IPS-20b (cell line): ENCODE results near the gene DEXI.
A peak's percentile ranks its signal among the peaks of the same experiment; 100 is the strongest.
"Not testable (repeated sequence)": the region's sequence is repeated elsewhere in the genome, so short reads cannot be mapped to it uniquely, and the experiment has no call there.

Experiments
- H3K27ac ChIP-seq: one replicate; pipeline ENCODE4 v1.5.1; 2013; ENCODE audit warnings: low read length
- H3K27me3 ChIP-seq: 2 replicates; pipeline ENCODE4 v1.6.1; 2013; ENCODE audit warnings: mild to moderate bottlenecking, low read length, inconsistent platforms; ENCODE audit not compliant: insufficient read depth
- H3K36me3 ChIP-seq: 2 replicates; pipeline ENCODE4 v1.6.1; 2013; ENCODE audit warnings: low read depth, mild to moderate bottlenecking, inconsistent platforms, low read length, moderate library complexity; ENCODE audit not compliant: insufficient read depth
- H3K4me1 ChIP-seq: 2 replicates; pipeline ENCODE4 v1.6.1; 2013; ENCODE audit warnings: mild to moderate bottlenecking, control low read depth, inconsistent platforms, low read length, moderate library complexity; ENCODE audit not compliant: insufficient read depth
- H3K4me3 ChIP-seq: 2 replicates; pipeline ENCODE4 v1.5.1; 2013; ENCODE audit warnings: mild to moderate bottlenecking, low read length, inconsistent platforms
- H3K9ac ChIP-seq: 2 replicates; pipeline ENCODE4 v1.6.1; 2013; ENCODE audit warnings: low read depth, mild to moderate bottlenecking, inconsistent platforms, low read length, moderate library complexity
- H3K9me3 ChIP-seq: 2 replicates; pipeline ENCODE4 v1.6.1; 2013; ENCODE audit warnings: mild to moderate bottlenecking, low read depth, low read length, inconsistent platforms; ENCODE audit not compliant: insufficient read depth

The DEXI gene

GRCh38 chr16:10949424-10949970 is 7.2 kb upstream of the DEXI start:
- Histone ChIP-seq H3K27ac (no peak overlapping the region), H3K9ac (no peak overlapping the region), H3K9me3 (no peaks in the 10 kb centered on the region), H3K4me1 (peaks cover 43% of the 10 kb centered on the region), H3K4me3 (peak overlapping the region; percentile 33; the same call in 1 of the 2 replicates), H3K27me3 (no peaks in the 10 kb centered on the region), H3K36me3 (no peaks in the 10 kb centered on the region)

GRCh38 chr16:10947211-10947787 is 5.0 kb upstream of the DEXI start:
- peaks cover 9% of the 10 kb centered on the region for H3K27me3 ChIP-seq
- H3K36me3 ChIP-seq = no peaks in the 10 kb centered on the region
- no peak overlapping the region for H3K9ac ChIP-seq
- H3K4me1 ChIP-seq = peaks cover 48% of the 10 kb centered on the region
- H3K9me3 ChIP-seq = no peaks in the 10 kb centered on the region
- H3K27ac ChIP-seq = no peak overlapping the region
- peak overlapping the region; percentile 41; the same call in 1 of the 2 replicates for H3K4me3 ChIP-seq

GRCh38 chr16:10946308-10946707 is 4.0 kb upstream of the DEXI start:
- Histone ChIP-seq H3K27ac (no peak overlapping the region), H3K9ac (no peak overlapping the region), H3K27me3 (peaks cover 12% of the 10 kb centered on the region), H3K4me1 (peaks cover 44% of the 10 kb centered on the region), H3K9me3 (no peaks in the 10 kb centered on the region), H3K36me3 (no peaks in the 10 kb centered on the region), H3K4me3 (0 out of 2 replicates have a peak overlapping the region, but pooled peaks have one; percentile 41)

GRCh38 chr16:10945065-10945787 is 3.0 kb upstream of the DEXI start:
- H3K27ac ChIP-seq = no peak overlapping the region

DNA sequence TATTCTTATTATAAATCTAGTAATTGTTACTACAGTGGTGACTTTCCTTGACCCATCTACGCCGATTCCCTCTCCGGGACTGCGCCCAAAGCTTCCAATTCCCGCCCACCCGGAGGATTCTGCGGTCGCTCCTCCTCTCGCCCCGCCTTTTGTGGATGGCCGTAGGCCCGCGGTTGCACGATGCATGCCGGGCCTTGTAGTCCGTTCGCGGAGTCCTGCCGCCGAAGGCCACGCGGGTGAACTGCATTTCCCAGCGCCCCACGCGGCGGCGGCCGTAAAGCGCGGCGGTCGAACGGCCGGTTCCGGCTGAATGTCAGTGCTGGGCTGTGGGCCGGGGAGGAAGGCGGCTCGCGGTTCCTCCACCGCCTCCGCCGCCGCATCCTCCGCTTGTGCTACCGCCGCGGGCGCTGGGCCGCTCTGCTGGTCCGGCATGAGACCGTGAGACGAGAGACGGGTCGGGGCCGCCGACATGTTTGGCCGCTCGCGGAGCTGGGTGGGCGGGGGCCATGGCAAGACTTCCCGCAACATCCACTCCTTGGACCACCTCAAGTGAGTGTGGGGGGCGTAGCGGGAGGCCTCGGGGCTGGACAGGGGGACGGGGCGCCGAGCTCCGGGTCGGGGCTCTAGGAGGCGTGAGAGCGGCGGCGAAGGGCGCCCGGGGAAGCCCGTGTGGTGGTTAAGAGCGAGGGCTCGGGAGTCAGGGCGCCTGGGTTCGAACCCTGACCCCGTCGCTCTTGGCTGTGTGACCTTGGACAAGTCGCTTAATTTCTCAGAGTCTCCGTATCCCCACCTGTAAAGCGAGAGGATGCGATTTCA is 2.2 kb upstream of the DEXI start, which contains the start of gene CLEC16A:
CLEC16A (plus strand) TSS at position 316 of the 816 bp plus-strand sequence; CDS start at position 470, 154 bp downstream.
- Histone ChIP-seq H3K9me3 (no peaks in the 10 kb centered on the region), H3K4me3 (peak within 1 kb of the TSS; percentile 69), H3K36me3 (peaks cover 2% of the 10 kb centered on the region; the same call in 1 of the 2 replicates), H3K27ac (no peak within 1 kb of the TSS), H3K4me1 (peaks cover 34% of the 10 kb centered on the region), H3K9ac (peak within 1 kb of the TSS; percentile 26; the same call in 1 of the 2 replicates), H3K27me3 (peaks cover 19% of the 10 kb centered on the region)

More at GRCh38 chr16:10945065-10945787, 3.0 kb upstream of the DEXI start:
- H3K9ac ChIP-seq = peak overlapping the region; percentile 26; the same call in 1 of the 2 replicates
- no peaks in the 10 kb centered on the region for H3K36me3 ChIP-seq
- H3K4me1 ChIP-seq = peaks cover 40% of the 10 kb centered on the region
- peaks cover 19% of the 10 kb centered on the region for H3K27me3 ChIP-seq
- H3K4me3 ChIP-seq = peak overlapping the region; percentile 69
- H3K9me3 ChIP-seq = no peaks in the 10 kb centered on the region

DNA sequence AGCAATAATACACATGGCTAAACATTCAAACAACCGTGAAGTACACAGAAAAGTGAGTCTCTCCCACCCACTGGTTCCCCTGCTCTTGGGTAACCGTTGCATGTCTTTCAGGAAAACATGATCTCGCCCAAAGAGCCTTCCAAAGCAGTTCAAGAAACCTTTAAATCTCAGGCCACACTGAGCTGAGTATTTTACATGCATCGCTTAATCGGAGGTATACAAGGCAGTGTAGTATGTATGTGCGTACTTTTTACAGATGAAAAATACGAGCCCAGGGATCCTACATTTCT is 741 bp upstream of the DEXI start:
- Histone ChIP-seq H3K4me3 (peak overlapping the region; percentile 93; the same call in 1 of the 2 replicates), H3K27me3 (peaks cover 19% of the 10 kb centered on the region), H3K36me3 (peaks cover 11% of the 10 kb centered on the region; the same call in 1 of the 2 replicates), H3K4me1 (peaks cover 24% of the 10 kb centered on the region), H3K9ac (peak overlapping the region; percentile 84; the same call in 1 of the 2 replicates), H3K9me3 (no peaks in the 10 kb centered on the region), H3K27ac (no peak overlapping the region)

DNA sequence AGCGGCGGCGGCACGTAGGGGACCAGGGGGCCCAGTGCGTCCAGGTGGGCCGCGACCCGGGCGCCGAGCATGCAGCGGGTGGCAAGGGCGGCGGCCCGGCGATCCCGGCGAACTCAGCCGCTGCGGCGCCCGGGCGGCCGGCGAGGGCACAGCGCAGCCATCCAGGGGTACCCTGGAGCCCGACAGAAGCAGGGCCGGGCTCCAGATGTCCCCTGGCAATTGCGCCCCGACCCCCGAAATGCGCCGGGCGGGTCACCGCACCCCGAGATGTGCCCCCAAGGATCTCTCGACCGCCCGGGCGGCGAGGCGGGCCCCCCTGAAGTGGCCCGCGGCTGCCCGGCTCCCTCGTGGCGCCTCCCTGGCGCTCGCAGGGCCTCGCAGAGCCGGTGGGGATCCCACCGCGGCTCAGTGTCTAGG is 325 bp downstream of the DEXI start:
- not testable (repeated sequence) for H3K27ac ChIP-seq, H3K9me3 ChIP-seq
- Histone ChIP-seq H3K4me1 (peaks cover 20% of the 10 kb centered on the region), H3K9ac (peak overlapping the region; percentile 84; the same call in 1 of the 2 replicates), H3K4me3 (peak overlapping the region; percentile 93; the same call in 1 of the 2 replicates), H3K27me3 (peaks cover 19% of the 10 kb centered on the region), H3K36me3 (peaks cover 11% of the 10 kb centered on the region; the same call in 1 of the 2 replicates)

GRCh38 chr16:10941127-10941933 is 938 bp downstream of the DEXI start:
- H3K9ac ChIP-seq = peak overlapping the region; percentile 52
- H3K4me3 ChIP-seq = peak overlapping the region; percentile 93
- no peak overlapping the region for H3K27ac ChIP-seq
- peaks cover 16% of the 10 kb centered on the region for H3K4me1 ChIP-seq
- H3K27me3 ChIP-seq = peaks cover 19% of the 10 kb centered on the region
- no peaks in the 10 kb centered on the region for H3K9me3 ChIP-seq
- peaks cover 11% of the 10 kb centered on the region; the same call in 1 of the 2 replicates for H3K36me3 ChIP-seq

GRCh38 chr16:10940501-10941079 is 1.7 kb downstream of the DEXI start:
- peaks cover 10% of the 10 kb centered on the region for H3K4me1 ChIP-seq
- H3K36me3 ChIP-seq = peaks cover 11% of the 10 kb centered on the region; the same call in 1 of the 2 replicates
- no peak overlapping the region for H3K27ac ChIP-seq
- no peaks in the 10 kb centered on the region for H3K9me3 ChIP-seq
- H3K9ac ChIP-seq = peak overlapping the region; percentile 52; the same call in 1 of the 2 replicates
- H3K27me3 ChIP-seq = peaks cover 19% of the 10 kb centered on the region
- H3K4me3 ChIP-seq = peak overlapping the region; percentile 93

DNA sequence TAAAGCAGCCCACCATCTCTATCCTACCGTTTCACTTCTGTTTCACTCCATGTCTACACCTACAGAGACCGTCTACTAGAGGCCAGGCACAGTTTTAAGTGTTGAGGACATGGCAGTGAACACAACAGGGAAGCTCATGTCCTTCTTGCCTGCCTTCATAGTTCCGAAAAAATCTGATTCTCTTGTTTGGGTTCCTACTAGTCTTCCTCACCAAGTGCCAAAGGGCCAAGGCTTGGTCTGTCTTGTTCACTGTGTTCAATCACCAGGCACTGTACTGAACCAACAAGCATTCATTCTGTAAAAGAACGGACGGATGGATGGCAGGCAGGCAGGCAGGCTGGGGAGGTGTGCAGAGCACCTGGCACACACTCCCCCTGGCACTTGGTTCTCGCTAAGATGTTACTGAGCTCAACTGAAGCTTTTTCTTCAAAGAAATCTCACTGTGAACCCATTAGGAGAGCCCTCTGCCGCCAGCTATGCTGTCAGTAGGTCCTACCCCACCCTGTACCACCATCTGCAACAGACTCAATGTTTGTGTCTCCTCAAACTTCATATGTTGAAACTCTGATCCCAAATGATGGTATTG is 2.5 kb downstream of the DEXI start:
- no peaks in the 10 kb centered on the region for H3K9me3 ChIP-seq
- no peak overlapping the region for H3K4me3 ChIP-seq
- peaks cover 11% of the 10 kb centered on the region; the same call in 1 of the 2 replicates for H3K36me3 ChIP-seq
- no peak overlapping the region; the same call in 1 of the 2 replicates for H3K9ac ChIP-seq
- no peak overlapping the region for H3K27ac ChIP-seq
- peaks cover 10% of the 10 kb centered on the region for H3K4me1 ChIP-seq
- H3K27me3 ChIP-seq = peaks cover 19% of the 10 kb centered on the region
